HG03571 (cell line): ENCODE measurements around the gene S100PBP.
A peak's percentile ranks its signal among the peaks of the same experiment; 100 is the strongest.
"Not testable (repeated sequence)": the region's sequence is repeated elsewhere in the genome, so short reads cannot be mapped to it uniquely, and the experiment has no call there.

ENCODE experiments used
- ATAC-seq: cut with Tn5 transposase; IDR thresholded peaks from one replicate; pipeline ENCODE4 v1.9.1; 2021; ENCODE audit not compliant: unreplicated experiment

S100PBP gene

DNA sequence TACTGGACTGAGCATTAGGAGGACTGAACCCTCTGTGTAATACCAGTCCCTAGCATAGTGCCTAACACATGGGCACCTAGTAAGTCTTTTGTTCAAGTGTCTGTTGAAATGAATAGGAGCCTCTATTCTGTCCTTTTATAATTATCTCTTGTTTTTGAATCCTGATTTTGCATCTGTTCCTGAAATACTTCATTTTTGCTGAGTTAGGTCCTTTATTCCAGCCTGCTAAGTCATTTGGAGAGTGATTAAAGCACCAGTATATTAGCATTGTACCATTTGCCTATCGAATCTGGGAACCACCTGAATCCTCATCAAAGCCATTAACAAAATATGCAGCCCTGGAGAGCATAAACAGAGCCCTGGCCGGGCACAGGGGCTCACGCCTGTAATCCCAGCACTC is 32.6 kb upstream of the S100PBP start:
- ATAC-seq: no peak

DNA sequence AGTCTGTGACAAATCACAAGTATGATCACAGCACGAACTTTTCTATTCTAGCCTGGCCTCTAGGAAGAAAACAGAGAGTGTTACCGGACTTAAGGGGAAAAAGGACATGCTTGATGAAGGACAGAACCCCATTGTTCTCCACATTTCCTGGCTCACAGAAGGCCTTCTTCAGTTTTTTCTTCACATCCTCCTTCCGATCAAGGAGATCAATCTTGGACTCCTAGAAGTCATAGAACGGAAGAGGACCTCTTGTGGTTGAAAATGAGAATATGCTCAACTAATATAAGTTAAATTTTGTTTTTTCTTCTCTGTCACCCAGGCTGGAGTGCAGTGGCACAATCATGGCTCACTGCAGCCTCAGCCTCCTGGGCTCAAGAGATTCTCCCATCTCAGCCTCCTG is 30.6 kb upstream of the S100PBP start:
- no peak for ATAC-seq

GRCh38 chr1:32789356-32789755 is 28.1 kb upstream of the S100PBP start:
- not testable (repeated sequence) for ATAC-seq

- no peak for ATAC-seq
These were observed 25.6 kb upstream of the S100PBP start for GRCh38 chr1:32791881-32792280.

GRCh38 chr1:32795763-32796162 is 21.7 kb upstream of the S100PBP start:
- ATAC-seq: not testable (repeated sequence)

DNA sequence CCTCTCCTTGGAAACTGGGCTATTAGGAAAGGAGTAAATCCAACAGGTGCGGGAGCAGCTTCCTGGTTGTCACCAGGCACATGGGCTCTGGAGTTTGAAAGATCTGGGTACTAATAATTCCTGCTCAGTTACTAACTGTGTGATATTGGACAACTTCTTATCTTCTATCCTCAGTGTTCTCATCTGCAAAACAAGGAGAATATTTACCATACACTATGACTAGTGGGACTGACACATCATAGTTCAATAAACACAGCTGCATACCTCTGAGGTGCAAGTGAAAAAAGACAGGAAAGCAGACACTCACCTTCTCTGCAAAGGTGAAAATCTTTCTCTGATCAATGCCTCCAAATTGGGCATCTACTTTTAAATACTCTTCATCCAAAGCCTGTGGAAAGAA is 20.0 kb upstream of the S100PBP start:
- no peak for ATAC-seq

- ATAC-seq: no peak
These were observed 19.3 kb upstream of the S100PBP start for GRCh38 chr1:32798191-32798590.

DNA sequence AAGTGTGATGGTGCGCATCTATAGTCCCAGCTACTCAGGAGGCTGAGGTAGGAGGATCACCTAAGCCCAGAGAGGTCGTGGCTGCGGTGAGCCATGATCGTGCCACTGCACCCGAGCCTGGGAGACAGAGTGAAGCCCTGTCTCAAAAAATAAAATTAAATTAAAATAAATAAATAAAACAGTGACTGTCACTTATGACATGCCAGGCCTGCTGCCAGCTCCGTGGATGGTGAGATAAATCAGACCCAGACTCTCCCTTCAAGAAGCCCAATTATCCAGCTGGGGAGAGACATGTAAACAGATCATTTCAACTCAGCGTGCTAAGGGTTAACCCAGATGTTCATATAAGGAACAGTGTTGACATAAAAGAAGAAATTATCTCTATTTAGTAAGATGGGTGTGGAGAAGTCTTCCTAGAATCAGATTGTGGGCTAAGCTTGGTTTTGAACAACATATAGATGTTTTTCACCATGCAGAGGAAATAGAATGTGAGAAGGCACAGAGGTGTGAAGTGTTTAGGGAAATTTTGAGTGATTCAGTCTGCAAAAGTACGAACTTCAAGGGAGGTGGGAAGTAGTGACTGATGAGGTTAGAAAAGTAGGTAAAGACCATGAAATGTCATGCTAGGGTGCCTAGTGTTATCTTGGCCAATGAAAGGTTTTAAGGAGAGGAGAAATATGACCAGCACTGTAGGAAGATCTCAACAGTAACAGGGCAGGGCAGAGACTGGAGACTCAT is 18.6 kb upstream of the S100PBP start:
- ATAC-seq: no peak

- no peak for ATAC-seq
These were observed 16.2 kb upstream of the S100PBP start for GRCh38 chr1:32801096-32801715.

- ATAC-seq: not testable (repeated sequence)
These were observed 13.0 kb upstream of the S100PBP start for GRCh38 chr1:32804460-32804859.

DNA sequence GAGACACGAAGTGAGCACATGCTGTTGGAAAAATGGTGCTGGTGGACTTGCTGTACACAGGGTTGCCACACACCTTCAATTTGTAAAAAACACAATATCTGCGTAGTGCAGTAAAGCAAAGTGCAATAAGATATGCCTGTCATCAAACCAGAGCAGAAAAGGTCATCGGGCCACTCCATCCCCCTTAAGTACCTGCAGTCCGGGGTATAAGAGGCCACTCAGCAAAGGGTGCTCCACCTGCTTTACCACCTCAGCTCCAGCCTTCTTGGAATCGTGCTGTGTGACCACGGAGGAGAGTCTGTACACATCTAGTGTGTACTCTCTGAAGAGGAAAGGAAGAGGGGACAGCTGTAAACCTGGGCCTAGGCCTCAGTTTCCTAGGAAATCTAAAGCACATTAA is 11.2 kb upstream of the S100PBP start:
- no peak for ATAC-seq

DNA sequence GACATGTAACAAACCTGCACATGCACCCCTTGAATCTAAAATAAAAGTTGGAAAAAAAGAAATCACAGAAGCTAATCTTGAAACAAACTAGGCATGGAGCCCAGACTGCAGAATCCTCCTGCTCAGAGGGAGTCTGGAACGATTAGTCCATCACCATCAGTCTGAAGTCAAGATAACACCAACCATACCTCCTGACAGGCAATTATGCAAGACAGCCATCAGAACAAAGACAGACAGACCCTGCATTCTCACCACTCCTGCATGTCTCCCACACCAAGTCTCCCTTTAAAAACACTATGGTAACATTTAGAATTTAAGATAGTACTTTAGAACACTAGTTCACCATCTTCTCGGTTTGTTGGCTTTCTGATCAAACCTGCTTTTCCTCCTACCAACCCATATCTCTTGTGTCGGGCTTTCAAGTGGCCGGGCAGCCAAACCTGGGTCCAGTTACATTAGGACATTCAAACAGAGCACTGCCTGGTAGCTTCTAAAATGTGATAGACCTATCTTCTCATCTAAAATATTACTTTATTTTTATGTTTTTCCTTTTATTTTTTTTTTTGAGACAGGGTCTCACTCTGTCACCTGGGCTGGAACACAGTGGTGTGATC is 10.4 kb upstream of the S100PBP start:
- ATAC-seq: no peak

DNA sequence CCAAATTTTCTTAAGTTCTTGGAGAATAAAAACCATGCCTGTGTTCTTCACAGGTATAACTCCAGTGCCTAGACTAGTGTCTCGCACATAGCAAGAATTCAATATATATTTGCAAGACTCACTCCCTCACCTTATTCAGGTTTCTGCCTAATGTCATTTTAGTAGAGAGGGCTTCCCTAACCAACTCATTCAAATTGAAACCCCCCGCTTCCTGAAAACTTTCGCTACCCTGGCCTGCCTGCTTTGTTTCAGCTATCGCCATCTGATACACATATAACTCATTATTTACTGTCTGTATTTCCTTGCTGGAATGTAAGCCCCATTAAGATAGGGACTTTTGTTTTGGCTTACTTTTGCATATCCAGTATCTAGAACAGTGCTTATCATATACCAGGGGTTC is 8.9 kb upstream of the S100PBP start:
- no peak for ATAC-seq

GRCh38 chr1:32810358-32810757 is 7.1 kb upstream of the S100PBP start:
- ATAC-seq: no peak

- ATAC-seq: no peak
These were observed 6.2 kb upstream of the S100PBP start for GRCh38 chr1:32811265-32811664.

DNA sequence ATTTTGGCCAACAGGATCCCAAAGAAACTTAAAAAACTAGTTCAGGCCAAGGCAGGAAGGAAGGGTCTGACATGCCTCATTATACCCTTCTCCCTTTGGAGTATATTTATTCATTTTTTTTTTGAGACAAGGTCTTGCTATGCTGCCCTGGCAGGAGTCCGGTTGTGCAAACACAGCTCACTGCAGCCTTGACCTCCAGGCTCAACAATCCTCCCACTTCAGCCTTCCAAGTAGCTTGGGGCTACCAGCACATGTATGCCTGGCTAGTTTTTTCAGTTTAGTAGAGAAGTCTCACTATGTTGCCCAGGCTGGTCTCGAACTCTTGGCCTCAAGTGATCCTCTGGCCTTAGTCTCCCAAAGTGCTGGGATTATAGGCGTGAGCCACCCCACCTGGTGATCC is 5.5 kb upstream of the S100PBP start:
- ATAC-seq: no peak

- ATAC-seq: no peak
These were observed 3.3 kb upstream of the S100PBP start for GRCh38 chr1:32813941-32814739.

DNA sequence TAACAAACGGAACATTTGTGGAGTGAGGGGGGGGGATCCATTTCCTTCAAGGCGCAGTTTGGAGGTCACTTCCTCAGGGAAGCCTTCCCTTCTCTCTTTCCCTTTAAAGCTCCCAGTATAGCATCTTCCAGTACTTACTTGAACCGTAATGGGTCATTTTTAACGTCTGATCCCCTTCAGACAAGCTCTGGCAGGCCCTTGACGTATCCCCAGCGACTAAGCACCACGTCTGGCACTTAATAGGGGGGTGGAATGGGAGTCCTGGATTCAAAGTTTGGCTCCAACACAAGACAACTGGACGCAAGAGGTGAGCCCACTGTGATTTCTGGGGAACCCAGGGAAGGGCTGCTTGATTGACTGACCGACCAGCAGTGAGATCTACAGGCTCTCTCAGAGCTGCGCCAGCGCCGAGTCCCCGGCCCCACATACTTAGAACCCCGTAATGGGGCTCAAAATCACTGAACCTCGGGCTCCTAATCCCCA is 736 bp upstream of the S100PBP start:
- ATAC-seq: no peak

DNA sequence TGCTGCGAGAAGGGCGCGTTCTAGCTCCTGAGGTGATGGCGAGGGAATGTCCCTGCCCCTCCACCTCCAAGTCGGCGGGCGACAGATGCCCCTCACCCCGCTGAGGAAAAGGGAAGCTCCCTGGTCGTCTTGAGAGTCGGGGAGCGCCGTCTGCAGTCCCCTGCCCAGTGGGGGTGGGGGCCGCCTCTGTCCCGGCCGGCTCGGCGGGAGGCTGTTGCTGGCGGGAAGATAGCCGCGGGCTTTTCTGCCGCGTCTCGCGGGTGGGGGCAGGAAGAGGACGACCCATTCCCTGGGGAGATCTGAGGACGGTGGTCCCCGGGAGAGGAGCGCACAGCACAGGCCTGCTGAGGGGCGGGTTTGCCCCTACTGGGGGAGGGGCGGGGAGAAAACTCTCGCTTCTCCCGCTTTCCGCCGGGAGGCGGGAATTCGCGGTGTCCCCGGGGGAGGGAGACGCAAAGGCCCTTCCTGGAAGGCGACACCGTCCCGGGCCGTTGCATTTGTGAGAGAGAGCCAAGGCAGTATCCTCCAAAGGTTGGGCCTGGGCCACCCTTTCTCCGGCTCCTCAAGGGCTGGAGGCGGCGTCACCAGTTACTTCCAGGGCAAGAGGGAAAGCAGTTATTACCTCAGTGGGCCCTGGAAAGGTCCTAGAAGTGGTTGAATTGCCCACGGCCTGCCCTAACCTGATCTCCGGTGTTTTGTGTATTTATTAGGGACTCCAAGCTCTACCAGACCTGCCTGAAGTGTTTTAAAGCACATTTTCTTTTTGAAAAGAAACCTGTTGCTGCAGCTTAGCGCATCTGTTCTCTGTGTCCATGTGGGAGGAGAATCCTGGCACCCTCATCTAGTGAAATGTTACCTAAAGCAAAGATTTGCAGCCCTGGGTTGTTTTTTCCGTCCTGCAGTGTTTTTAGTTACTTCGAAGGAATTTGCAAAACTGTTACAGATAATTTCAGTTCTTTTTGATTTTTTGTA is 648 bp downstream of the S100PBP start:
- peak; percentile 4 for ATAC-seq

- peak; percentile 40 for ATAC-seq
These were observed 1.5 kb downstream of the S100PBP start for GRCh38 chr1:32818804-32819541.
